ENCODE data around the gene FBXO22.
"Not testable (repeated sequence)": the region's sequence is repeated elsewhere in the genome, so short reads cannot be mapped to it uniquely, and the experiment has no call there.

Gene FBXO22

GRCh38 chr15:75981149-75981815 lies 77.6 kb downstream of the FBXO22 start:
- Histone ChIP-seq H3K36me3 (ENCODE audit: low read length) (no peaks in the 10 kb centered on the region), H3K27ac (ENCODE audit: low read depth, low read length) (no peak overlapping the region), H3K9me2 (replicated peaks; ENCODE audit: insufficient read depth, low read length) (no peaks in the 10 kb centered on the region), H4K20me1 (ENCODE audit: low read depth, low read length) (no peaks in the 10 kb centered on the region), H3K4me3 (ENCODE audit: insufficient read depth, low read length, poor library complexity, severe bottlenecking) (no peak overlapping the region), H3K27me3 (ENCODE audit: low read length) (no peaks in the 10 kb centered on the region), H2AFZ (ENCODE audit: low read depth, low read length, severe bottlenecking) (no peak overlapping the region), H3K79me2 (ENCODE audit: insufficient read depth, low read length) (no peaks in the 10 kb centered on the region), H3K4me2 (ENCODE audit: low read depth, low read length, poor library complexity, severe bottlenecking) (no peak overlapping the region), H3K9me3 (ENCODE audit: insufficient read depth, low read length) (no peaks in the 10 kb centered on the region), H3K9ac (ENCODE audit: low read length) (no peak overlapping the region), H3F3A (ENCODE audit: insufficient read depth) (no peaks in the 10 kb centered on the region)
- no peak for TF ChIP-seq EZH2phosphoT487 (conservative IDR thresholded peaks at IDR 0.05; ENCODE audit: low read length)
- TF ChIP-seq, protein P1, sequence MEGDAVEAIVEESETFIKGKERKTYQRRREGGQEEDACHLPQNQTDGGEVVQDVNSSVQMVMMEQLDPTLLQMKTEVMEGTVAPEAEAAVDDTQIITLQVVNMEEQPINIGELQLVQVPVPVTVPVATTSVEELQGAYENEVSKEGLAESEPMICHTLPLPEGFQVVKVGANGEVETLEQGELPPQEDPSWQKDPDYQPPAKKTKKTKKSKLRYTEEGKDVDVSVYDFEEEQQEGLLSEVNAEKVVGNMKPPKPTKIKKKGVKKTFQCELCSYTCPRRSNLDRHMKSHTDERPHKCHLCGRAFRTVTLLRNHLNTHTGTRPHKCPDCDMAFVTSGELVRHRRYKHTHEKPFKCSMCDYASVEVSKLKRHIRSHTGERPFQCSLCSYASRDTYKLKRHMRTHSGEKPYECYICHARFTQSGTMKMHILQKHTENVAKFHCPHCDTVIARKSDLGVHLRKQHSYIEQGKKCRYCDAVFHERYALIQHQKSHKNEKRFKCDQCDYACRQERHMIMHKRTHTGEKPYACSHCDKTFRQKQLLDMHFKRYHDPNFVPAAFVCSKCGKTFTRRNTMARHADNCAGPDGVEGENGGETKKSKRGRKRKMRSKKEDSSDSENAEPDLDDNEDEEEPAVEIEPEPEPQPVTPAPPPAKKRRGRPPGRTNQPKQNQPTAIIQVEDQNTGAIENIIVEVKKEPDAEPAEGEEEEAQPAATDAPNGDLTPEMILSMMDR (IDR thresholded peaks at IDR 0.05; ENCODE audit: insufficient read depth, low read length, poor library complexity, severe bottlenecking), result no peak

GRCh38 chr15:75982468-75982867 lies 78.8 kb downstream of the FBXO22 start:
- H3K4me2 ChIP-seq (ENCODE audit: low read depth, low read length, poor library complexity, severe bottlenecking), result no peak overlapping the region
- H3K27ac ChIP-seq (ENCODE audit: low read depth, low read length), result no peak overlapping the region
- no peak overlapping the region for H3K4me3 ChIP-seq (ENCODE audit: insufficient read depth, low read length, poor library complexity, severe bottlenecking)
- no peaks in the 10 kb centered on the region for H4K20me1 ChIP-seq (ENCODE audit: low read depth, low read length)
- H3K36me3 ChIP-seq (ENCODE audit: low read length), result no peaks in the 10 kb centered on the region
- no peaks in the 10 kb centered on the region for H3F3A ChIP-seq (ENCODE audit: insufficient read depth)
- H3K9me2 ChIP-seq (replicated peaks; ENCODE audit: insufficient read depth, low read length), result no peaks in the 10 kb centered on the region
- H2AFZ ChIP-seq (ENCODE audit: low read depth, low read length, severe bottlenecking), result no peak overlapping the region
- TF ChIP-seq, protein P1 (IDR thresholded peaks at IDR 0.05; ENCODE audit: insufficient read depth, low read length, poor library complexity, severe bottlenecking), result no peak
- no peak for TF ChIP-seq EZH2phosphoT487 (conservative IDR thresholded peaks at IDR 0.05; ENCODE audit: low read length)
- H3K79me2 ChIP-seq (ENCODE audit: insufficient read depth, low read length), result no peaks in the 10 kb centered on the region
- H3K27me3 ChIP-seq (ENCODE audit: low read length), result no peaks in the 10 kb centered on the region
- H3K9ac ChIP-seq (ENCODE audit: low read length), result no peak overlapping the region
- H3K9me3 ChIP-seq (ENCODE audit: insufficient read depth, low read length), result no peaks in the 10 kb centered on the region

GRCh38 chr15:75984706-75985105 lies 81.0 kb downstream of the FBXO22 start:
- H3K36me3 ChIP-seq (ENCODE audit: low read length); H3K9ac ChIP-seq (ENCODE audit: low read length); H2AFZ ChIP-seq (ENCODE audit: low read depth, low read length, severe bottlenecking); H3K9me3 ChIP-seq (ENCODE audit: insufficient read depth, low read length); H3K27ac ChIP-seq (ENCODE audit: low read depth, low read length); H3K4me3 ChIP-seq (ENCODE audit: insufficient read depth, low read length, poor library complexity, severe bottlenecking); H3K79me2 ChIP-seq (ENCODE audit: insufficient read depth, low read length); H3K9me2 ChIP-seq (replicated peaks; ENCODE audit: insufficient read depth, low read length); H4K20me1 ChIP-seq (ENCODE audit: low read depth, low read length); H3F3A ChIP-seq (ENCODE audit: insufficient read depth); H3K4me2 ChIP-seq (ENCODE audit: low read depth, low read length, poor library complexity, severe bottlenecking); H3K27me3 ChIP-seq (ENCODE audit: low read length): not testable (repeated sequence)

- Histone ChIP-seq H3K27ac (ENCODE audit: low read depth, low read length) (no peak overlapping the region), H3K4me3 (ENCODE audit: insufficient read depth, low read length, poor library complexity, severe bottlenecking) (no peak overlapping the region), H3K27me3 (ENCODE audit: low read length) (no peaks in the 10 kb centered on the region), H4K20me1 (ENCODE audit: low read depth, low read length) (no peaks in the 10 kb centered on the region), H3K9me2 (replicated peaks; ENCODE audit: insufficient read depth, low read length) (no peaks in the 10 kb centered on the region), H3K9me3 (ENCODE audit: insufficient read depth, low read length) (no peaks in the 10 kb centered on the region), H3K79me2 (ENCODE audit: insufficient read depth, low read length) (no peaks in the 10 kb centered on the region), H3K4me2 (ENCODE audit: low read depth, low read length, poor library complexity, severe bottlenecking) (no peak overlapping the region), H2AFZ (ENCODE audit: low read depth, low read length, severe bottlenecking) (no peak overlapping the region), H3K9ac (ENCODE audit: low read length) (no peak overlapping the region), H3K36me3 (ENCODE audit: low read length) (no peaks in the 10 kb centered on the region), H3F3A (ENCODE audit: insufficient read depth) (no peaks in the 10 kb centered on the region)
- TF ChIP-seq EZH2phosphoT487 (conservative IDR thresholded peaks at IDR 0.05; ENCODE audit: low read length), result no peak
- TF ChIP-seq, protein P1 (IDR thresholded peaks at IDR 0.05; ENCODE audit: insufficient read depth, low read length, poor library complexity, severe bottlenecking), result no peak
Observed at GRCh38 chr15:75985971-75986370, 82.3 kb downstream of the FBXO22 start.
